ENCODE data around the gene EHD1.

Gene EHD1

GRCh38 chr11:64909653-64910343 lies 31.4 kb upstream of the EHD1 start:
- DNase-seq, result no peak

GRCh38 chr11:64908766-64909165 lies 30.3 kb upstream of the EHD1 start:
- DNase-seq, result no peak

GRCh38 chr11:64906314-64906635 lies 27.9 kb upstream of the EHD1 start:
- no peak for DNase-seq

GRCh38 chr11:64905516-64906313 lies 27.3 kb upstream of the EHD1 start:
- DNase-seq, result no peak

GRCh38 chr11:64903291-64903833 lies 24.9 kb upstream of the EHD1 start:
- no peak for DNase-seq

GRCh38 chr11:64902102-64902900 lies 23.9 kb upstream of the EHD1 start:
- no peak for DNase-seq

- DNase-seq, result no peak
Measured at GRCh38 chr11:64900774-64901173, 22.4 kb upstream of the EHD1 start.

GRCh38 chr11:64900263-64900678 lies 21.9 kb upstream of the EHD1 start:
- no peak for DNase-seq

GRCh38 chr11:64898541-64898940 lies 20.1 kb upstream of the EHD1 start:
- DNase-seq, result no peak

GRCh38 chr11:64898076-64898445 lies 19.6 kb upstream of the EHD1 start:
- DNase-seq, result no peak

- DNase-seq, result no peak
Measured at GRCh38 chr11:64897381-64898075, 19.1 kb upstream of the EHD1 start.

GRCh38 chr11:64896448-64897022 lies 18.1 kb upstream of the EHD1 start:
- DNase-seq, result no peak

GRCh38 chr11:64894812-64895452 lies 16.5 kb upstream of the EHD1 start:
- DNase-seq, result no peak

GRCh38 chr11:64894070-64894811 lies 15.8 kb upstream of the EHD1 start:
- DNase-seq, result no peak

- no peak for DNase-seq
Measured at GRCh38 chr11:64893194-64894069, 15.0 kb upstream of the EHD1 start.

- DNase-seq, result no peak
Measured at GRCh38 chr11:64892838-64893193, 14.4 kb upstream of the EHD1 start.

- no peak for DNase-seq
Measured at GRCh38 chr11:64892411-64892831, 14.0 kb upstream of the EHD1 start.

- DNase-seq, result no peak
Measured at GRCh38 chr11:64891880-64892279, 13.5 kb upstream of the EHD1 start.

GRCh38 chr11:64891215-64891848 lies 12.9 kb upstream of the EHD1 start:
- no peak for DNase-seq

- no peak for DNase-seq
Measured at GRCh38 chr11:64890522-64890939, 12.1 kb upstream of the EHD1 start.

All from DMS 273 treated with DMSO at 0.1 percent for 48 hours (cell line).